Activated B cell treated with CpG ODN at 0.5 μM for 24 hours (primary cell): ENCODE data around the gene ANKRD34A. TPM values are rescaled to one million over a fixed set of nuclear protein-coding genes. Genes with fewer than 3 reads are reported as not detected.
A peak's percentile ranks its signal among the peaks of the same experiment; 100 is the strongest.

Experiments
- ATAC-seq: fragments of 200-7000 bp; cut with Tn5 transposase; one replicate; pipeline ENCODE4 v1.10.0; 2021; ENCODE audit warnings: low read depth, mild to moderate bottlenecking, moderate library complexity
- CTCF ChIA-PET: fragments of 350-600 bp; sonication (Branson Sonifier 250); formaldehyde crosslinking; loops from one replicate; lab custom pipeline; 2021; ENCODE audit warnings: antibody characterized with exemption; lab: Charles Lee
- POLR2A ChIA-PET: fragments of 350-600 bp; sonication (Branson Sonifier 250); formaldehyde crosslinking; loops from one replicate; lab custom pipeline; 2021; ENCODE audit warnings: antibody characterized with exemption; lab: Charles Lee
- DNase-seq: peaks from one replicate; pipeline ENCODE4 v3.0.0; 2022
- H3K27ac Mint-ChIP-seq: one replicate; pipeline ENCODE4 v1.8.0; 2020; ENCODE audit warnings: mixed read lengths
- H3K27me3 Mint-ChIP-seq: one replicate; pipeline ENCODE4 v1.8.0; 2021; ENCODE audit warnings: mixed read lengths
- H3K36me3 Mint-ChIP-seq: one replicate; pipeline ENCODE4 v1.8.0; 2021; ENCODE audit warnings: low read depth, mixed read lengths
- H3K4me1 Mint-ChIP-seq: one replicate; pipeline ENCODE4 v1.8.0; 2021; ENCODE audit warnings: mixed read lengths
- H3K4me3 Mint-ChIP-seq: one replicate; pipeline ENCODE4 v1.8.0; 2020; ENCODE audit warnings: mild to moderate bottlenecking, mixed read lengths
- H3K9me3 Mint-ChIP-seq: one replicate; pipeline ENCODE4 v1.8.0; 2020; ENCODE audit warnings: mixed read lengths
- intact Hi-C: fragments of 100-400 bp; cut with micrococcal nuclease; formaldehyde crosslinking; loops from one replicate; pipeline ENCODE4 v1.15.1; 2024
- total RNA-seq: library from RNA; stranded (reverse); gene quantifications from 2 replicates; pipeline ENCODE4 v1.2.3, GENCODE V29; 2022
- TF ChIP-seq, protein P1 (sequence below): fragments of 200-600 bp; IDR thresholded peaks from one replicate; pipeline ENCODE4 v1.8.0; 2022; ENCODE audit warnings: antibody characterized with exemption, mild to moderate bottlenecking

ANKRD34A gene
- 1.4 and 2.4 TPM in 2 replicates for total RNA-seq

DNA sequence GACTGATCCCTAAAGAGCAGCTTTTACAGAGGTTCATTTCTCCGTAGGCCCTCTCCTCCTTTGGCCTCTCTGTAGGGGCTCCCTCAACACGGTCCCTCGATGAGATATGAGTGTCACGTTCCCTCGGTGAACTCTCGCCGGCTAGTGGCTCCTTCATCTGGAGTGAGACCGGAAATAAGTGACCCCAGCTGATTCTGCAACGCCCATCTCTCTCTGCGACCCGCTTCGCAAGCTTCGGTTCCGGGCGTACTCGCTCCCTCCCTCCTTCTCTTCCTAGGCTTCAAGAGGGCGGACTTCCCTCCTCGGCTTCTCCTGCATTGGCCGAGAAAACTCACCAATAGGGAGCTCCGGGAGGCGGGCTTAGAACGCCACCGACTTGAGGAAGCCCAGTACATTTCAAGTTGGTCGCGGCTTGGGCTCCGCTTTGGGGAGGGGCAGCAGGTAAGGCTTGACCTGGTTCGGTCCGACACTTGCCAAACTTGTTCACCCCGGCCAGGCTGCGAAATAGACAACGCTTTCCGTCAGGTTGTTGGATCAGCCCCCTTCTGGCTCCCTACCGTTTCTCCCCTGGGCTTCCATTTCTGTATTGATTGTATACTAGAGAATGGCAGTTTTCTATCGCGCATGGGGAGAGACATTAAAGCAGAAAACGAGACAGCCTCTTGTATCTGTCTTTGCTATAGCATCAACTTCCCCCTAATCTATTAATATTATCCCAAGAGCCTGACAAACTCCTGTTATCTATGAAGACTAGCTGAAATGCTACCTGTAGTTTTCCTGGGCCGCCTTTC, at the start of gene ANKRD34A, which contains the start of gene POLR3GL:
ANKRD34A (minus strand) TSS at position 248 of the 791 bp plus-strand sequence. CDS start 2,816 bp downstream, outside the sequence.
POLR3GL (plus strand) TSS at position 363 of the 791 bp plus-strand sequence. CDS start 10,176 bp downstream, outside the sequence.
- Mint-ChIP-seq H3K4me1 (peaks cover 49% of the 10 kb centered on the region), H3K4me3 (peak within 1 kb of the TSS; percentile 97), H3K27me3 (no peaks in the 10 kb centered on the region), H3K27ac (peak within 1 kb of the TSS; percentile 96), H3K9me3 (peaks cover 2% of the 10 kb centered on the region), H3K36me3 (peaks cover 16% of the 10 kb centered on the region)
- intact Hi-C loops: loop anchor here (2.0 to 5.0 kb wide), 3 partner anchors 14 to 38 kb away; partner anchors contain the start of genes RBM8A and TXNIP
- DNase-seq (peak; percentile 78), ATAC-seq (peak; percentile 88)
- ChIA-PET POLR2A (interaction anchor here (0.7 to 5.1 kb wide), 29 partner anchors 8 to 141 kb away, joined by 3 to 128 read pairs (median 6); partner anchors contain the start of genes ANKRD35, NUDT17, PEX11B and PIAS3), CTCF (interaction anchor here (1.0 to 2.5 kb wide), 13 partner anchors 12 to 119 kb away, joined by 3 to 26 read pairs (median 5); partner anchors contain the start of genes ITGA10, NUDT17, PEX11B and RBM8A)
- TF ChIP-seq, protein P1, sequence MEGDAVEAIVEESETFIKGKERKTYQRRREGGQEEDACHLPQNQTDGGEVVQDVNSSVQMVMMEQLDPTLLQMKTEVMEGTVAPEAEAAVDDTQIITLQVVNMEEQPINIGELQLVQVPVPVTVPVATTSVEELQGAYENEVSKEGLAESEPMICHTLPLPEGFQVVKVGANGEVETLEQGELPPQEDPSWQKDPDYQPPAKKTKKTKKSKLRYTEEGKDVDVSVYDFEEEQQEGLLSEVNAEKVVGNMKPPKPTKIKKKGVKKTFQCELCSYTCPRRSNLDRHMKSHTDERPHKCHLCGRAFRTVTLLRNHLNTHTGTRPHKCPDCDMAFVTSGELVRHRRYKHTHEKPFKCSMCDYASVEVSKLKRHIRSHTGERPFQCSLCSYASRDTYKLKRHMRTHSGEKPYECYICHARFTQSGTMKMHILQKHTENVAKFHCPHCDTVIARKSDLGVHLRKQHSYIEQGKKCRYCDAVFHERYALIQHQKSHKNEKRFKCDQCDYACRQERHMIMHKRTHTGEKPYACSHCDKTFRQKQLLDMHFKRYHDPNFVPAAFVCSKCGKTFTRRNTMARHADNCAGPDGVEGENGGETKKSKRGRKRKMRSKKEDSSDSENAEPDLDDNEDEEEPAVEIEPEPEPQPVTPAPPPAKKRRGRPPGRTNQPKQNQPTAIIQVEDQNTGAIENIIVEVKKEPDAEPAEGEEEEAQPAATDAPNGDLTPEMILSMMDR: no peak

DNA sequence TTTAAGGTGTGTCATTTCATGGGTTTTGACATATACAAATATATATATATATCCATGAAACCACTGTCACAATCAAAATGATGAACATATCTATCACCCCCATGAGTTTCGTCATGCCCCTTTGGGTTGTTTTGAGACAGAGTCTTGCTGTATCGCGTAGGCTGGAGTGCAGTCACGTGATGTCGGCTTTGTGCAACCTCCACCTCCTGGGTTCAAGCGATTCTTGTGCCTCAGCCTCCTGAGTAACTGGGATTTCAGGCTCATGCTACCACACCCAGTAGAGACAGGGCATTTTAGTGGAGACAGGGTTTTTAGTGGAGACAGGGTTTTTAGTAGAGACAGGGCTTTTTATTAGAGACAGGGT, 49.2 kb upstream of the ANKRD34A start:
- Mint-ChIP-seq H3K4me3 (no peak overlapping the region), H3K36me3 (no peaks in the 10 kb centered on the region), H3K9me3 (no peaks in the 10 kb centered on the region), H3K4me1 (peaks cover 4% of the 10 kb centered on the region), H3K27ac (no peak overlapping the region), H3K27me3 (peaks cover 12% of the 10 kb centered on the region)
- intact Hi-C loops: loop anchor here (1.0 to 10.0 kb wide), 5 partner anchors 36 to 419 kb away; partner anchors contain the start of gene NUDT17
- ChIA-PET POLR2A (no interaction called here), CTCF (interaction anchor here (0.7 to 14.3 kb wide), 2 partner anchors 35 to 154 kb away, joined by 3 to 247 read pairs; no protein-coding TSS in a partner anchor)
- ATAC-seq (no peak), DNase-seq (no peak)
- TF ChIP-seq, protein P1: no peak

GRCh38 chr1:146012703-146013558, 48.6 kb upstream of the ANKRD34A start:
- H3K4me3 Mint-ChIP-seq: no peak overlapping the region
- H3K4me1 Mint-ChIP-seq: peaks cover 4% of the 10 kb centered on the region
- peaks cover 6% of the 10 kb centered on the region for H3K27me3 Mint-ChIP-seq
- TF ChIP-seq, protein P1: peak; percentile 79
- intact Hi-C loops: loop anchor here (1.0 to 10.0 kb wide), 5 partner anchors 36 to 418 kb away; partner anchors contain the start of gene NUDT17
- no peaks in the 10 kb centered on the region for H3K9me3 Mint-ChIP-seq
- peak; percentile 62 for ATAC-seq
- CTCF ChIA-PET: interaction anchor here (0.7 to 14.3 kb wide), 8 partner anchors 15 to 167 kb away, joined by 3 to 247 read pairs (median 5); partner anchors contain the start of gene NUDT17
- no peak for DNase-seq
- no peak overlapping the region for H3K27ac Mint-ChIP-seq
- H3K36me3 Mint-ChIP-seq: no peaks in the 10 kb centered on the region
- POLR2A ChIA-PET: interaction anchor here (0.6 to 1.5 kb wide), 3 partner anchors 15 to 166 kb away, joined by 5 to 10 read pairs (median 5); no protein-coding TSS in a partner anchor

DNA sequence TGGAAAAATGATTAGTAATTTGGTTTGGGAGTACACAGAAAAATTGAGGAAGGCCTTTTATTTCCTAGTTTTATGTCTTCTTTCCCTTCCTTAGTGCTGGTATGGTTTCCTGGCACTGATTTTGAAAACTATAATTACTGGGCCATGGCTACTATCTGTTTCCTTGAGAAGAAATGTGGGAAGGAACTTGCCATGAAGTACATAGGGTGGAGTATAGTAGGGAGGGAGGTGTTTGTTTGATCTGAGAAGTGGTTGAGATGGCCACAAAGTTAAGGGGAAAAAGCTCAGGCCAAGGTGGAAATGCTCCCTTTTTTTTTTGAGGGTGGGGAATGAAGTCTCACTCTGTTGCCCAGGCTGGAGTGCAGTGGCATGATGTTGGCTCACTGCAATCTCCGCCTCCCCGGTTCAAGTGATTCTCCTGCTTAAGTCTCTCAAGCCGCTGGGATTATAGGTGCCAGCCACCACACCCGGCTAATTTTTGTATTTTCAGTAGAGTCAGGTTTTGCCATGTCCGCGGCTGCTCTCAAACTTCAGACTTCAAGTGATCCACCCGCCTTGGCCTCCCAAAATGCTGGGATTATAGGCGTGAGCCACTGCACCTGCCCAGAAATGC, 45.9 kb upstream of the ANKRD34A start:
- no peak overlapping the region for H3K27ac Mint-ChIP-seq
- H3K36me3 Mint-ChIP-seq: no peaks in the 10 kb centered on the region
- H3K4me1 Mint-ChIP-seq: peaks cover 24% of the 10 kb centered on the region
- intact Hi-C loops: loop anchor here (10.0 kb wide), 1 partner anchor 415 kb away; no protein-coding TSS in a partner anchor
- ATAC-seq (no peak), DNase-seq (no peak)
- TF ChIP-seq, protein P1: no peak
- no peak overlapping the region for H3K4me3 Mint-ChIP-seq
- ChIA-PET CTCF (interaction anchor here (2.8 to 14.3 kb wide), 2 partner anchors 31 to 165 kb away, joined by 16 to 247 read pairs; partner anchors contain the start of gene NUDT17), POLR2A (interaction anchor here (1.1 kb wide), 2 partner anchors 14 to 31 kb away, joined by 3 read pairs; partner anchors contain the start of gene TXNIP)
- H3K27me3 Mint-ChIP-seq: no peaks in the 10 kb centered on the region
- no peaks in the 10 kb centered on the region for H3K9me3 Mint-ChIP-seq
